Hematopoietic multipotent progenitor cell treated with erythropoietin and hydrocortisone succinate and interleukin-3 and kit ligand, for 17 days (in vitro differentiated cells): Measurements from ENCODE around the gene OR1G1.
"Not testable (repeated sequence)": the region's sequence is repeated elsewhere in the genome, so short reads cannot be mapped to it uniquely, and the experiment has no call there.

Experiments
- DNase-seq: peaks from one replicate; pipeline ENCODE4 v3.0.0-alpha.2; 2015; ENCODE audit warnings: low spot score

Gene OR1G1

DNA sequence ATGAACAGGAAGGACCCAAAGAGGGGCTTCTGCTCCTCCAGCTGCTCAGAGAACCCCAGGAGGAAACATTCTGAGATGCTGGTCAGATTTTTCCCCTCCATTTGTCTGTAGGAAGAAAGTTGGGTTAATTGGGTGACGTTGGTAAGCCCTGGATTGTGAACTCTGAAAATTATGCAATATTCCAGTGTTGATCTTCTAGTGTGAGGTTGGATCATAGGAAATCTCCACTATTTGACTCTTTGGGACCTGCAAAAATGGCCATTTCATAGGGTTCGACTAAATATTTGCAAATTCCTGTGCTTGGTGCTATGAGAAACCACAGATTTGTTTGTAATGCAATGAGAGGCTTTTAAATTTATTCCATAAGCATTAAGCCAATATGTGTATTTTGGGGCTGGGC is at the start of gene OR1G1:
TSS of gene OR1G1 (minus strand) at position 101 of the 400 bp plus-strand sequence. CDS start at position 101, 0 bp downstream.
- DNase-seq = no peak

GRCh38 chr17:3167574-3167973 is 40.2 kb upstream of the OR1G1 start:
- no peak for DNase-seq

GRCh38 chr17:3157218-3157617 is 29.9 kb upstream of the OR1G1 start:
- no peak for DNase-seq

GRCh38 chr17:3137494-3137893 is 10.1 kb upstream of the OR1G1 start:
- DNase-seq = not testable (repeated sequence)

GRCh38 chr17:3104322-3104721 is 23.0 kb downstream of the OR1G1 start, which contains the start of gene OR1D2:
Gene OR1D2 (minus strand): TSS chr17:3104422. CDS start chr17:3092996, 11,426 bp downstream.
- DNase-seq = no peak
